HepG2 (cell line): ENCODE results near the gene AMN. TPM values are rescaled to one million over a fixed set of nuclear protein-coding genes. Genes with fewer than 3 reads are reported as not detected.

Source experiments
- AFF4 ChIP-seq: sonication (generic); formaldehyde crosslinking; IDR thresholded peaks from 2 replicates; pipeline ENCODE4 v1.4.0; 2020; ENCODE audit warnings: missing genetic modification reagents
- CENPT ChIP-seq: sonication (generic); formaldehyde crosslinking; IDR thresholded peaks from 2 replicates; pipeline ENCODE4 v1.8.0; 2022; ENCODE audit warnings: low read depth, mild to moderate bottlenecking, moderate library complexity, missing genetic modification reagents
- CREB1 ChIP-seq, 2 experiments: fragments of 450-650 bp in 1 of 2; IDR thresholded peaks; 2 replicates each; pipeline ENCODE4 v1.6.1; 2016 to 2017; ENCODE audit warnings: control low read depth in 1 of 2, mild to moderate bottlenecking in 1 of 2, missing compliant biosample characterization in 1 of 2, missing genetic modification characterization in 1 of 2
- E2F2 ChIP-seq: sonication (generic); formaldehyde crosslinking; IDR thresholded peaks from 2 replicates; pipeline ENCODE4 v1.4.0; 2020; ENCODE audit warnings: missing genetic modification reagents, borderline replicate concordance
- EEA1 ChIP-seq: sonication (generic); formaldehyde crosslinking; IDR thresholded peaks from 2 replicates; pipeline ENCODE4 v1.5.1; 2020; ENCODE audit warnings: mild to moderate bottlenecking, missing genetic modification reagents, borderline replicate concordance
- HMG20B ChIP-seq: conservative IDR thresholded peaks from 2 replicates; pipeline ENCODE4 v1.6.1; 2016; ENCODE audit warnings: missing genetic modification reagents, missing compliant biosample characterization
- MXD3 ChIP-seq: IDR thresholded peaks from 2 replicates; pipeline ENCODE4 v1.6.1; 2016; ENCODE audit warnings: mild to moderate bottlenecking, missing biosample characterization, missing genetic modification reagents
- SIN3A ChIP-seq: IDR thresholded peaks from 2 replicates; pipeline ENCODE4 v1.6.1; 2011; ENCODE audit warnings: low read depth, mild to moderate bottlenecking, control low read depth, low read length, borderline replicate concordance
- SP5 ChIP-seq: IDR thresholded peaks from 2 replicates; pipeline ENCODE4 v1.6.1; 2016; ENCODE audit warnings: low read depth, borderline replicate concordance
- ZBTB7A ChIP-seq: sonication (generic); formaldehyde crosslinking; IDR thresholded peaks from 2 replicates; pipeline ENCODE4 v1.8.0; 2022; ENCODE audit warnings: mild to moderate bottlenecking, missing genetic modification reagents
- ZMYM3 ChIP-seq: sonication (generic); formaldehyde crosslinking; IDR thresholded peaks from 2 replicates; pipeline ENCODE4 v1.5.1; 2020; ENCODE audit warnings: mild to moderate bottlenecking, missing genetic modification reagents
- ZNF234 ChIP-seq: sonication (generic); formaldehyde crosslinking; conservative IDR thresholded peaks from 2 replicates; pipeline ENCODE4 v1.5.1; 2020; ENCODE audit warnings: mild to moderate bottlenecking, missing genetic modification reagents
- ZNF274 ChIP-seq: sonication (generic); formaldehyde crosslinking; IDR thresholded peaks from 2 replicates; pipeline ENCODE4 v1.5.1; 2020; ENCODE audit warnings: mild to moderate bottlenecking, missing genetic modification reagents
- ZNF335 ChIP-seq: sonication (generic); formaldehyde crosslinking; IDR thresholded peaks from 2 replicates; pipeline ENCODE4 v1.4.0; 2020; ENCODE audit warnings: missing genetic modification reagents
- ZNF616 ChIP-seq: sonication (generic); formaldehyde crosslinking; IDR thresholded peaks from 2 replicates; pipeline ENCODE4 v1.5.0; 2020; ENCODE audit warnings: low read depth, mild to moderate bottlenecking, missing genetic modification reagents
- ZNF773 ChIP-seq: sonication (generic); formaldehyde crosslinking; IDR thresholded peaks from 2 replicates; pipeline ENCODE4 v1.4.0; 2020; ENCODE audit warnings: missing genetic modification reagents, borderline replicate concordance
- ZSCAN29 ChIP-seq: sonication (generic); formaldehyde crosslinking; conservative IDR thresholded peaks from 2 replicates; pipeline ENCODE4 v1.4.0; 2020; ENCODE audit warnings: mild to moderate bottlenecking, missing genetic modification reagents
- polyA plus RNA-seq, 8 experiments: library from polyadenylated mRNA; depleted of rRNA in 3 of 8; stranded (reverse) in 7 of 8; unstranded in 1 of 8; fragments of >200 nt; fragmentation: Illumina TruSeq in 4 of 8; extraction: Trizol in 4 of 8; gene quantifications; 2 replicates each; pipeline versions ENCODE4 v1.2.1 to v1.2.3, GENCODE V29; 2011 to 2016; ENCODE audit warnings: low read depth in 4 of 8, missing spikeins in 1 of 8, mixed read lengths in 1 of 8; ENCODE audit not compliant: insufficient read depth in 1 of 8
- total RNA-seq, 5 experiments: library from RNA; depleted of rRNA; stranded (reverse); fragments of >200 nt; fragmentation: Illumina TruSeq; extraction: Trizol; gene quantifications; 2 replicates each; pipeline ENCODE4 v1.2.3, GENCODE V29; 2016; ENCODE audit warnings: low read depth in 1 of 5
- TF ChIP-seq, protein P1 (sequence below): IDR thresholded peaks from 2 replicates; pipeline ENCODE4 v1.6.1; 2016
- TF ChIP-seq, protein P2 (sequence below): sonication (generic); formaldehyde crosslinking; IDR thresholded peaks from 2 replicates; pipeline ENCODE4 v1.4.0; 2020; ENCODE audit warnings: missing genetic modification reagents, borderline replicate concordance

AMN gene
- total and polyA plus RNA-seq, 2 of the 13 experiments (the other 11 are each of a cell fraction or from before 2014, with no cell fraction given): 9.8 to 33.1 TPM

DNA sequence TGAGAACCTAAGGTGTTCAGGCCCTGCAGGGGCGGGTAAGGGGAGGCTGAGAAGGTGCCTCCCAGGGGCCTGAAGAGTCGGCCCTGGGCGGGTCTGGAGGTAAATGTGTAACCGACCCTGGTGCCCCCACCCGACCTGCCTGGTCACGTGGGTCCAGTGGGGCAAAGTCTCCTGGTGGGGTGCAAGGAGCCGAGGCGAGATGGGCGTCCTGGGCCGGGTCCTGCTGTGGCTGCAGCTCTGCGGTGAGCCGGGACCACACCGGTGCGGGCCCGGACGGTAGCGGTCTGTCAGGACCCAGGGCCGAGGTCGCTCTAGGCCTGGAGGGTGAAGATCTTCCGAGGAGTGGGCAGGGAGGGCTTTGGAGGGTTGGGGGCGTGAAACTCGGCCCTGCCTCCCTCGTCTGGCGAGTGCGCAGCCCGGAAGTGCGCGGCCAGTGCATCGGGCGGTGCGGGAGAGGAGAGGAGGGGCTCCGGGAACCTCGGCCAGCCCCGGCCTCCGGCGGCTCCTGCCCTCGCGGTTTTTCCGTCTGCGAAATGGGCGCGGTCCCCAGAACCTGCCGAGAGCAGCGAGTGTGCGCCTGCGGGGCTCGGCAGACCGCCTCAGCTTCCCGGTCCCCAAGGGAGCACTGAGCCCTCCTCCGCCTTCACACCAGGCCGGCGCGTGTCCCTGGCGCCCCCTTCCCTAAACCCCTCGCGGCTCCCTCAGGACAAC, at the start of gene AMN (continued):
- TF ChIP-seq AFF4 (CRISPR knock-in tag) (0 out of 2 replicates have a peak, but pooled peaks have one; percentile 55), MXD3 (CRISPR knock-in tag) (0 out of 2 replicates have a peak, but pooled peaks have one; percentile 34), ZMYM3 (CRISPR knock-in tag) (peak; percentile 92), ZSCAN29 (no peak), ZNF234 (CRISPR knock-in tag) (no peak), ZBTB7A (CRISPR knock-in tag) (peak; percentile 90), SP5 (CRISPR knock-in tag) (peak; percentile 81), E2F2 (no peak), ZNF773 (CRISPR knock-in tag) (no peak), ZNF335 (CRISPR knock-in tag) (0 out of 2 replicates have a peak, but pooled peaks have one; percentile 35), HMG20B (0 out of 2 replicates have a peak, but pooled peaks have one; percentile 25), ZNF274 (CRISPR knock-in tag) (no peak), CREB1 (IDR thresholded peaks at IDR 0.05) (no peak), CREB1 (CRISPR knock-in tag; IDR thresholded peaks at IDR 0.05) (no peak), EEA1 (CRISPR knock-in tag) (no peak; the same call in 1 of the 2 replicates), ZNF616 (CRISPR knock-in tag) (peak; percentile 79; the same call in 1 of the 2 replicates), SIN3A (0 out of 2 replicates have a peak, but pooled peaks have one; percentile 68), CENPT (no peak)
- TF ChIP-seq, protein P1, sequence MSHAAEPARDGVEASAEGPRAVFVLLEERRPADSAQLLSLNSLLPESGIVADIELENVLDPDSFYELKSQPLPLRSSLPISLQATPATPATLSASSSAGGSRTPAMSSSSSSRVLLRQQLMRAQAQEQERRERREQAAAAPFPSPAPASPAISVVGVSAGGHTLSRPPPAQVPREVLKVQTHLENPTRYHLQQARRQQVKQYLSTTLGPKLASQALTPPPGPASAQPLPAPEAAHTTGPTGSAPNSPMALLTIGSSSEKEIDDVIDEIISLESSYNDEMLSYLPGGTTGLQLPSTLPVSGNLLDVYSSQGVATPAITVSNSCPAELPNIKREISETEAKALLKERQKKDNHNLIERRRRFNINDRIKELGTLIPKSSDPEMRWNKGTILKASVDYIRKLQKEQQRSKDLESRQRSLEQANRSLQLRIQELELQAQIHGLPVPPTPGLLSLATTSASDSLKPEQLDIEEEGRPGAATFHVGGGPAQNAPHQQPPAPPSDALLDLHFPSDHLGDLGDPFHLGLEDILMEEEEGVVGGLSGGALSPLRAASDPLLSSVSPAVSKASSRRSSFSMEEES (CRISPR knock-in tag): peak; percentile 82
- TF ChIP-seq, protein P2, sequence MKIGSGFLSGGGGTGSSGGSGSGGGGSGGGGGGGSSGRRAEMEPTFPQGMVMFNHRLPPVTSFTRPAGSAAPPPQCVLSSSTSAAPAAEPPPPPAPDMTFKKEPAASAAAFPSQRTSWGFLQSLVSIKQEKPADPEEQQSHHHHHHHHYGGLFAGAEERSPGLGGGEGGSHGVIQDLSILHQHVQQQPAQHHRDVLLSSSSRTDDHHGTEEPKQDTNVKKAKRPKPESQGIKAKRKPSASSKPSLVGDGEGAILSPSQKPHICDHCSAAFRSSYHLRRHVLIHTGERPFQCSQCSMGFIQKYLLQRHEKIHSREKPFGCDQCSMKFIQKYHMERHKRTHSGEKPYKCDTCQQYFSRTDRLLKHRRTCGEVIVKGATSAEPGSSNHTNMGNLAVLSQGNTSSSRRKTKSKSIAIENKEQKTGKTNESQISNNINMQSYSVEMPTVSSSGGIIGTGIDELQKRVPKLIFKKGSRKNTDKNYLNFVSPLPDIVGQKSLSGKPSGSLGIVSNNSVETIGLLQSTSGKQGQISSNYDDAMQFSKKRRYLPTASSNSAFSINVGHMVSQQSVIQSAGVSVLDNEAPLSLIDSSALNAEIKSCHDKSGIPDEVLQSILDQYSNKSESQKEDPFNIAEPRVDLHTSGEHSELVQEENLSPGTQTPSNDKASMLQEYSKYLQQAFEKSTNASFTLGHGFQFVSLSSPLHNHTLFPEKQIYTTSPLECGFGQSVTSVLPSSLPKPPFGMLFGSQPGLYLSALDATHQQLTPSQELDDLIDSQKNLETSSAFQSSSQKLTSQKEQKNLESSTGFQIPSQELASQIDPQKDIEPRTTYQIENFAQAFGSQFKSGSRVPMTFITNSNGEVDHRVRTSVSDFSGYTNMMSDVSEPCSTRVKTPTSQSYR (CRISPR knock-in tag): peak; percentile 25; the same call in 1 of the 2 replicates
